Neuronal stem cell (in vitro differentiated cells): ENCODE results near the gene NFIX.

Source experiments
- DNase-seq: peaks from one replicate; pipeline ENCODE4 v3.0.0-alpha.2; 2013; ENCODE audit warnings: low spot score
- H2AFZ ChIP-seq: one replicate; pipeline ENCODE4 v1.6.1; 2013; ENCODE audit warnings: mild to moderate bottlenecking, low read length, inconsistent platforms
- H2AK5ac ChIP-seq: 2 replicates; pipeline ENCODE4 v1.6.1; 2013; ENCODE audit warnings: low read depth, mild to moderate bottlenecking, inconsistent platforms, low read length, moderate library complexity, mixed read lengths
- H2BK120ac ChIP-seq: 2 replicates; pipeline ENCODE4 v1.6.1; 2013; ENCODE audit warnings: low read depth, mild to moderate bottlenecking, inconsistent platforms, low read length, moderate library complexity, mixed read lengths
- H2BK12ac ChIP-seq: one replicate; pipeline ENCODE4 v1.6.1; 2013; ENCODE audit warnings: low read length, inconsistent platforms
- H2BK15ac ChIP-seq: 2 replicates; pipeline ENCODE4 v1.6.1; 2013; ENCODE audit warnings: mild to moderate bottlenecking, low read length, inconsistent platforms, mixed read lengths
- H2BK5ac ChIP-seq: one replicate; pipeline ENCODE4 v1.6.1; 2013; ENCODE audit warnings: inconsistent platforms, mild to moderate bottlenecking, low read length, moderate library complexity
- H3K14ac ChIP-seq: one replicate; pipeline ENCODE4 v1.6.1; 2013; ENCODE audit warnings: low read length, inconsistent platforms
- H3K18ac ChIP-seq: 2 replicates; pipeline ENCODE4 v1.6.1; 2013; ENCODE audit warnings: low read length, inconsistent platforms
- H3K23ac ChIP-seq: 2 replicates; pipeline ENCODE4 v1.6.1; 2013; ENCODE audit warnings: low read depth, mild to moderate bottlenecking, mixed read lengths, low read length, inconsistent platforms; ENCODE audit not compliant: poor library complexity
- H3K27ac ChIP-seq: replicated peaks from 3 replicates; pipeline ENCODE4 v1.5.1; 2013; ENCODE audit warnings: low read length, inconsistent platforms
- H3K27me3 ChIP-seq, 3 experiments: 2 replicates each; pipeline ENCODE4 v1.6.1; 2013; ENCODE audit warnings: low read length in 3 of 3, mild to moderate bottlenecking in 2 of 3, inconsistent platforms in 1 of 3, low read depth in 1 of 3, mixed read lengths in 1 of 3, moderate library complexity in 1 of 3; ENCODE audit not compliant: control insufficient read depth in 3 of 3, insufficient read depth in 3 of 3
- H3K36me3 ChIP-seq, 2 donors: replicated peaks in 1 of 2; 2 replicates each; pipeline ENCODE4 v1.6.1; 2013; ENCODE audit warnings: low read length in 2 of 2; ENCODE audit not compliant: control insufficient read depth in 2 of 2, insufficient read depth in 2 of 2
- H3K4ac ChIP-seq: 2 replicates; pipeline ENCODE4 v1.6.1; 2013; ENCODE audit warnings: inconsistent platforms, mild to moderate bottlenecking, low read length, moderate library complexity
- H3K4me1 ChIP-seq, 2 donors: 1 replicate in 1 of 2; 2 replicates in 1 of 2; pipeline ENCODE4 v1.6.1; 2013; ENCODE audit warnings: low read length in 2 of 2, low read depth in 1 of 2; ENCODE audit not compliant: control insufficient read depth in 2 of 2, insufficient read depth in 1 of 2
- H3K4me2 ChIP-seq: one replicate; pipeline ENCODE4 v1.6.1; 2013; ENCODE audit warnings: mild to moderate bottlenecking, low read length, inconsistent platforms; ENCODE audit not compliant: insufficient read depth, poor library complexity, severe bottlenecking
- H3K4me3 ChIP-seq, 2 donors: 2 replicates each; pipeline ENCODE4 v1.5.1; 2013; ENCODE audit warnings: low read length in 2 of 2, mild to moderate bottlenecking in 2 of 2, inconsistent platforms in 1 of 2, moderate library complexity in 1 of 2
- H3K79me1 ChIP-seq: one replicate; pipeline ENCODE4 v1.6.1; 2013; ENCODE audit warnings: low read depth, mild to moderate bottlenecking, inconsistent platforms, low read length, moderate library complexity
- H3K9ac ChIP-seq: one replicate; pipeline ENCODE4 v1.6.1; 2013; ENCODE audit warnings: mild to moderate bottlenecking, low read depth, low read length, inconsistent platforms; ENCODE audit not compliant: poor library complexity
- H3K9me3 ChIP-seq, 2 donors: replicated peaks in 1 of 2; 2 replicates each; pipeline versions ENCODE3 to v1.6.1; 2013; ENCODE audit warnings: low read length in 2 of 2, mild to moderate bottlenecking in 2 of 2, inconsistent platforms in 1 of 2, low read depth in 1 of 2, mixed read lengths in 1 of 2, moderate library complexity in 1 of 2; ENCODE audit not compliant: control insufficient read depth in 2 of 2, insufficient read depth in 1 of 2
- H4K8ac ChIP-seq: one replicate; pipeline ENCODE4 v1.6.1; 2013; ENCODE audit warnings: low read depth, mild to moderate bottlenecking, inconsistent platforms, low read length, moderate library complexity
- H4K91ac ChIP-seq: one replicate; pipeline ENCODE4 v1.6.1; 2013; ENCODE audit warnings: low read length, low read depth, mild to moderate bottlenecking, inconsistent platforms; ENCODE audit not compliant: poor library complexity
- WGBS, 2 donors: extraction: QIAGEN DNeasy Blood & Tissue Kit; methylation state at CpG; one replicate each; pipeline ENCODE4 v1.1.7; 2013; ENCODE audit warnings: missing lambda C conversion rate in 2 of 2, mixed read lengths in 1 of 2; ENCODE audit not compliant: insufficient read length in 2 of 2, insufficient replicate concordance in 1 of 2; ENCODE audit errors: extremely low coverage in 2 of 2; 5-methylcytosine and 5-hydroxymethylcytosine counted together

Gene NFIX

GRCh38 chr19:13115936-13116281 lies 120.6 kb downstream of the NFIX start:
- Histone ChIP-seq H3K23ac (no peak overlapping the region), H3K36me3 (peaks cover 22 to 43% of the 10 kb centered on the region in 2 donors), H2AK5ac (peak overlapping the region; percentile 57), H3K14ac (no peak overlapping the region), H3K4ac (no peak overlapping the region), H3K79me1 (peaks cover 16% of the 10 kb centered on the region), H4K91ac (no peak overlapping the region), H2BK120ac (no peak overlapping the region), H3K4me2 (peak overlapping the region; percentile 87), H3K4me3 (peak overlapping the region; percentile 93 to 100), H3K27me3 (no peaks in the 10 kb centered on the region), H2AFZ (peak overlapping the region; percentile 98), H2BK5ac (no peak overlapping the region), H3K9me3 (no peaks in the 10 kb centered on the region), H2BK15ac (no peak overlapping the region), H3K18ac (peak overlapping the region; percentile 39), H3K4me1 (peaks cover 16 to 19% of the 10 kb centered on the region in 2 donors), H3K27ac (no peak overlapping the region), H4K8ac (no peak overlapping the region), H3K9ac (peak overlapping the region; percentile 89), H2BK12ac (no peak overlapping the region)
- no peak for DNase-seq
- no CpG with 5 or more reads among the region's 18 CpGs for WGBS, 2 donors

- Histone ChIP-seq H3K4me1 (peaks cover 16 to 19% of the 10 kb centered on the region in 2 donors), H3K23ac (no peak within 1 kb of the TSS), H3K9me3 (no peaks in the 10 kb centered on the region), H3K4me3 (peak within 1 kb of the TSS; percentile 93 to 100), H3K27ac (no peak within 1 kb of the TSS), H2AK5ac (peak within 1 kb of the TSS; percentile 57), H3K27me3 (no peaks in the 10 kb centered on the region), H2AFZ (peak within 1 kb of the TSS; percentile 98), H3K4ac (no peak within 1 kb of the TSS), H3K4me2 (peak within 1 kb of the TSS; percentile 87), H3K79me1 (peaks cover 16% of the 10 kb centered on the region), H4K8ac (no peak within 1 kb of the TSS), H3K14ac (no peak within 1 kb of the TSS), H2BK120ac (no peak within 1 kb of the TSS), H2BK5ac (no peak within 1 kb of the TSS), H3K36me3 (peaks cover 22 to 48% of the 10 kb centered on the region in 2 donors), H2BK15ac (no peak within 1 kb of the TSS), H3K18ac (peak within 1 kb of the TSS; percentile 39), H3K9ac (peak within 1 kb of the TSS; percentile 89), H2BK12ac (no peak within 1 kb of the TSS), H4K91ac (no peak within 1 kb of the TSS)
- no CpG with 5 or more reads among the region's 51 CpGs for WGBS, 2 donors
- peak; percentile 89 for DNase-seq
These were observed 121.3 kb downstream of the NFIX start, which contains the start of gene TRMT1 for GRCh38 chr19:13116282-13117175. TSS of gene TRMT1 (minus strand) at chr19:13116740. CDS start at chr19:13116399, 341 bp downstream.

- peak overlapping the region; percentile 93 to 100 for H3K4me3 ChIP-seq
- H3K79me1 ChIP-seq: peaks cover 20% of the 10 kb centered on the region
These were observed 122.0 kb downstream of the NFIX start for GRCh38 chr19:13117176-13117771.

More at GRCh38 chr19:13117176-13117771, 122.0 kb downstream of the NFIX start:
- Histone ChIP-seq H3K23ac (no peak overlapping the region), H2AK5ac (no peak overlapping the region), H3K27ac (no peak overlapping the region), H3K18ac (no peak overlapping the region), H3K14ac (no peak overlapping the region), H3K4me2 (no peak overlapping the region), H3K4ac (no peak overlapping the region), H3K4me1 (peaks cover 16 to 19% of the 10 kb centered on the region in 2 donors), H4K91ac (no peak overlapping the region), H2BK12ac (no peak overlapping the region), H4K8ac (no peak overlapping the region), H3K36me3 (peaks cover 25 to 53% of the 10 kb centered on the region in 2 donors), H2BK15ac (no peak overlapping the region), H3K9me3 (no peaks in the 10 kb centered on the region), H2BK5ac (no peak overlapping the region), H3K27me3 (no peaks in the 10 kb centered on the region), H3K9ac (no peak overlapping the region), H2AFZ (peak overlapping the region; percentile 98), H2BK120ac (no peak overlapping the region)
- DNase-seq: no peak
- WGBS, 2 donors: no CpG with 5 or more reads among the region's 20 CpGs
